NCI-H1048 (cell line): ENCODE data around the gene FAM43A.

Source experiments
- DNase-seq: peaks from one replicate; lab custom pipeline; 2025; lab: John Stamatoyannopoulos, UW

Gene FAM43A

GRCh38 chr3:194685718-194686413 lies at the start of gene FAM43A:
TSS of gene FAM43A (plus strand) at chr3:194685883. CDS start at chr3:194686827, 944 bp downstream.
- peak; percentile 51 for DNase-seq

DNA sequence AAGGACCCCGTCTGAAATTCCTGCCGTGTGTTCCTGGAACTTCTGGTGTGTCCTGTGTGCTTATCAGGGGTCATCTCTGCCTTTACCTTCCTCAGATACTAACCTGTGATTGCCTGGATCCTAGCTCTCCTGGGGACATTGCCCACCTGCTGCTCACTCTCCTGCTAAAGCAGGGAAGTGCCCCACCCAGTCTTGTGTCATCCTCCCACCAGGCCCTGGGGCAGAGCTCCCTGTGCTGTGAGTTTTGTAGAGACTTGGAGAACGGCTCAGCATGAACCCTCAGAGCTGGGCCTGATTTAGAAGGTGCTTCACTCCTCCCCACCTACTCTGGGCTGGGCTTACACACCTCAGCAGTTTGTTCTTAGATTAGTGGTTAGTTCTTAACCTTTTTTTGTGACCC lies 48.6 kb upstream of the FAM43A start:
- DNase-seq, result no peak

DNA sequence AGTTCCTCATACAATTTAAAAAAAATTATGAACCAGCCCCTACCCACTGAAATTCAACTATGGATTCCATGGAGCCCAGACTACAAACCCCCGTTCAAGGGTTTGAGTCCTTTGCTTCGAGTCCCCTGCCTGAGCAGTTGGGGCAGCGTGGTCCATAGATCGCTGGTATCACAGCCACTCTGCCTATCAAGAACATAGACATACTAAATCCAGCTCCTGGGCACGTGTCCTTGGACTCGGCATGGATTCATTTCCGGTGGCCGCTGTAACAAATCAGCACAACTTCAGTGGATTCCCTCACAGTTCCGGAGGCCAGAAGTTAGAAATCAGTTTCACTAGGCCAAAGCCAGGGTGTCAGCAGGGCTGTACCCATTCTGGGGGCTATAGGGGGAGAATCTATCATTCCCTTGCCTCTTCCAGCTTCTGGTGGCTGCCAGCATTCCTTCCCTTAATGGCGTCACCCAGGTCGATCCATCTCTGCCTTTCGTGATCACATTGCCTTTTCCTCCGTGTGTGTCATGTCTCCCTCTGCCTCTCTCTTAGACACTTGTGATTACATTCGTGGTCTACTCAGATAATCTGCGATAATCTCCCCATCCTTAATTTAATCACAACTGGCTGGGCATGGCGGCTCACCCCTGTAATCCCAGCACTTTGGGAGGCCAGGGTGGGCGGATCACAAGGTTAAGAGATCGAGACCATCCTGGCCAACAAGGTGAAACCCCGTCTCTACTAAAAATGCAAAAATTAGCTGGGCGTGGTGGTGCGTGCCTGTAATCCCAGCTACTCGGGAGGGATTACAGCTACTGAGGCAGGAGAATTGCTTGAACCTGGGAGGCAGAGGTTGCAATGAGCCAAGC lies 47.9 kb upstream of the FAM43A start:
- DNase-seq, result no peak

GRCh38 chr3:194638991-194639605 lies 46.6 kb upstream of the FAM43A start:
- no peak for DNase-seq

DNA sequence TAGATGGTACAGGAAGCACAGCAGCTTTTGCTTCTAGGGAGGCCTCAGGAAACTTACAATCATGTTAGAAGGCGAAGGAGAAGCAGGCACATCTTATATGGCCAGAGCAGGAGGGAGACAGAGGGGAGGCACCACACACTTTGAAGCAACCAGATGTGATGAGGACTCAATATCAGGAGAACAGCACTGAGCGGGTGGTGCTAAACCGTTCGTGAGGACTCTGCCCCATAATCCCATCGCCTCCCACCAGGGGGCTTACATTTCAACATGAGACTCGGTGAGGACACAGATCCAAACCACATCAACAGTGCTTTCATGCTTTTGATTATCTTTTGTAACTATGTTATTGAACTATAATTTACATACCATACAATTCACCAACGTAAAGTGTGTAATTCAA lies 44.9 kb upstream of the FAM43A start:
- DNase-seq, result no peak

DNA sequence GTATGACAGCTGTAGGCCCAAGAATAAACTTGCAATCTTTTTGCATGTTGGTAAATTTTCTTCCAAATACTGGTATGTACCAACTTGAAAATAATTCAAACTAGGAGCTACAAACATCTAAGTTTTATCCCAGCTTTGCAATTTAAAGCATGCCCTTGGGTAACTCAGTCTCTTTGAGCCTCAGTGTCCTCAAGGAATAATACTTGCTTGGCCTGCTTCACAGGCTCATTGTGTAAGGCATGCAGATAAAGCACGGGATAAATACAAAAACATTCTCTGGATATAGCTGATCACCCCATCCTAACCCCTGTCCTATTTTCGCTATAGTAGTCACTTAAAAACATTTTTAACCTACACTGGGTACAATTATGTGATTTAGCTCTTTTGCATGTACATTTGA lies 42.9 kb upstream of the FAM43A start:
- no peak for DNase-seq

DNA sequence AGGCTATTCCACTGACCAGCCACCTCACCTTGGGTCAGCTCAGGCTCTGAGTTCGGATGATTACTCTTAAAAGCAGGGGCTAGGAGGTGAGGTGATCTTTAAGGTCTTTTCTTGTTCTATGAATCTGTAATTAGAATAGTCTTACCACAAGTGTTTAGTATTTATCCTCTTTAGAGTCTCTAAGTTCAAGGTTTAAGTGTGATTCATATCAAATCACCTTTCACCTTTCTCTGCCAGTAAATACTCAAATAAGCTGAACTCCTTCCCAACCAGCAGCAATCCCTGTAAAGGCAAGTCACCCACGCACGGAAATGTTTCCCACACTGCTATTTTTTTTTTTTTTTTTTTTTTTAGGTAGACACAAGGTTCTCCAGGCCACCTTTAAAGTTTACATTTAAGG lies 37.9 kb upstream of the FAM43A start:
- no peak for DNase-seq

GRCh38 chr3:194654443-194654842 lies 31.2 kb upstream of the FAM43A start:
- no peak for DNase-seq

GRCh38 chr3:194657439-194657838 lies 28.2 kb upstream of the FAM43A start:
- no peak for DNase-seq

GRCh38 chr3:194658477-194659242 lies 27.0 kb upstream of the FAM43A start:
- DNase-seq, result no peak

- DNase-seq, result no peak
Measured at GRCh38 chr3:194659778-194660177, 25.9 kb upstream of the FAM43A start.

DNA sequence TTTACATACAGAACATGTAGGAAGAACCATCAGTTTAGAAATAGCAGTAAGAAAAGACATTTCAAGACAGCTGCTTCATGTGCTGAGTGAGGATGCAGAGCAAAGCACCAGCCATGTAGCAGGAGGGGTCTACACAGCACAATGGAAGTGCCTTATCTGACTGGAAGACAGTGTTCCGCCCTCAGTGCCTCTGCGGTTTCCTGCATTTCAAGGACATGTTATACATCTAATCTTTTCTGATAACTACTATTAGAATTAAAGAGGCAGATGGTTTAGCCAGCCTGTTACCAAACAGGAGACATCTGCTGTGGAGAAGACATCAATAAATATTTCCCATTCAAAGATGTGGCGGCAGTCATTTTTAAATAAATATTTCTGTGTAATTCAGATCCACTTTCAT lies 24.3 kb upstream of the FAM43A start:
- DNase-seq, result no peak

DNA sequence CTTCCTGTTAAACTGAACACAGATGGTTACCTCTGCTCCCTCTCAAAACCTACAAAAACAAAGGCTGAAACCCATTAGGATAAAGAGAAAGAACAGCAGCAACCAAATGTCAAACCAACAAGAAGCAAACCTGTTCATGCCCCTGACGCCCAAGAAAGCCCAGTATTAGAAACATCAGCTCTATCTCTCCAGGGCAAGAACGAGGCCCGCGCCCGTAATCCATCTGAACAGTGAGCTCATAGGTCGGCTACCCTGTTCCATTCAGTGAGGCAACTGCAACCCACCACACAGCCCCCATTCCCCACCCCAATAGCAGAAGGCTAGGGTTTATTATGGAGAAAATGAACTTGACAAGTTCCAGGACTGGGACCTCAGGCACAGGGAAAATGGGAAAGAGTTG lies 23.7 kb upstream of the FAM43A start:
- no peak for DNase-seq

GRCh38 chr3:194664857-194665256 lies 20.8 kb upstream of the FAM43A start:
- no peak for DNase-seq

DNA sequence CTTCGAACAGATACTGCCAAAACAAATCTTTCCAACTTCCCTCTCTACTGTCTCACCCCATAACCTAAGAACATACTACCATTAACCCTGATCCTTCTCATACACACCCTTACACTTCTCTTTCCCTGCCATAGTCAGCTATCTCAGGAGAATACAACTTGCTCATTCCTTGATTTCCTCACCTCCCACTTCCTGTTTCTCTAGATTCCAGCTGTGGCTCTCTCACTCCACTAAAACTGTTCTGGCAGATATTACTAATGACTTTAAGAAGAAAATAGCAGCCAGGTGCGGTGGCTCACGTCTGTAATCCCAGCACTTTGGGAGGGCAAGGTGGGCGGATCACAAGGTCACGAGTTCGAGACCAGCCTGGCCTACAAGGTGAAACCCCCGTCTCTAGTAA lies 18.3 kb upstream of the FAM43A start:
- no peak for DNase-seq

GRCh38 chr3:194671511-194671899 lies 14.2 kb upstream of the FAM43A start:
- no peak for DNase-seq

GRCh38 chr3:194671900-194672808 lies 13.5 kb upstream of the FAM43A start, which contains the start of gene LSG1:
TSS of gene LSG1 (minus strand) at chr3:194672191. CDS start at chr3:194672162, 29 bp downstream.
- peak; percentile 73 for DNase-seq

DNA sequence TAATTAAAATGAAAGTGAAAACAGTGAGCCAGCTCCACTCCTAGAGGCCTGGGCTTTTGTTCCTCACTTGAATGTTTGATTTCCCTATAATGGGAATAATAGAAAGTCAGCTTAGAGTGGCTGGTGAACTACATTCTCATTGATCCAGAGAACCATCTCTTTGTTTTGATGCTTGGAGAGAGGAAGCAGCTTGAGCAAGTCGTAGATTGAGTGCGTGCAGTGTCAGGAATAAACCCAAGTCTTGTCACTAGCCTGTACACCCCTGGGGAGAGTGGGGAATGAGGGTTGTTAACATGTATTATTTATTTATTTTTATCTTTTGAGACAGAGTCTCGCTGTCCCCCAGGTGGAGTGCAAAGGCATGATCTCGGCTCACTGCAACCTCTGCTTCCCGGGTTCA lies 12.8 kb upstream of the FAM43A start:
- no peak for DNase-seq

DNA sequence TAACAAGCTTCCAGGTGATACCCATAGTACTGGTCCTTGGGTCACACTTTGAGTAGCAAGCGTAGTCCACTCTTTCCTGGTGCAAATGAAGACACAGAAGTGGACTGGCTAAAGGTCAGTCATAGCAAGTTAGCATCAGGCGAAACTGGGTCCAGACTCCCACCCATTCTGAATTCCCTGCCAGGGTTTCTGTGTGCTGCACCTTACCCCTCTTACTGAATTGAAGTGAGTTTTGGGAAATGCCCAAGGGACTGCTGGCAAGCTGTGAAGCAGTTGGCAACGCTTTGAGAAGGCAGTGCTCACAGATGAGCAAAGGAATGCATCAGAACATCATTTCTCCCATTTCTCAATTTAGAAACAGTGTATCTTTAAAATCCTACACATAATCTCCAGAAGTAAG lies 11.9 kb upstream of the FAM43A start:
- DNase-seq, result no peak

- no peak for DNase-seq
Measured at GRCh38 chr3:194675081-194675640, 10.5 kb upstream of the FAM43A start.

GRCh38 chr3:194675680-194676079 lies 10.0 kb upstream of the FAM43A start:
- no peak for DNase-seq
